NCI-H2196 treated with DMSO at 0.1 percent for 48 hours (cell line): ENCODE data around the gene DUSP6.

Experiments used
- DNase-seq: peaks from one replicate; lab custom pipeline; 2025; ENCODE audit not compliant: unreplicated experiment; lab: John Stamatoyannopoulos, UW

DUSP6 gene

DNA sequence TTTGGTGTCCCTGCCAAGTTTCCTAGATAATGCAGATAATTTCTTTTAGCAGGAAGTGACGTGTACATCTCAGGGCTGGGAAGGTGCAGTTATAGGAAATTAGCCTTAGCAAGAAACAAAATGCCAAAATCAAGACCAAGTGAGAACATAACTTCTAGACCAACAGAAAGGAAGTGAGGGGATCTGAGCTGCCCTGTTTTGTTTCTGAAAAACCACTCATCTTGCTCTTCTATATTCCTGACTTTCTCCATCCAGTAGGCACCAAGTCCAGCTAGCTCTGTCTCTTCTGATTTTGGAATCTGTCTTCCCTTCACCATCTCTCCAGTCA lies 23.9 kb upstream of the DUSP6 start:
- no peak for DNase-seq

DNA sequence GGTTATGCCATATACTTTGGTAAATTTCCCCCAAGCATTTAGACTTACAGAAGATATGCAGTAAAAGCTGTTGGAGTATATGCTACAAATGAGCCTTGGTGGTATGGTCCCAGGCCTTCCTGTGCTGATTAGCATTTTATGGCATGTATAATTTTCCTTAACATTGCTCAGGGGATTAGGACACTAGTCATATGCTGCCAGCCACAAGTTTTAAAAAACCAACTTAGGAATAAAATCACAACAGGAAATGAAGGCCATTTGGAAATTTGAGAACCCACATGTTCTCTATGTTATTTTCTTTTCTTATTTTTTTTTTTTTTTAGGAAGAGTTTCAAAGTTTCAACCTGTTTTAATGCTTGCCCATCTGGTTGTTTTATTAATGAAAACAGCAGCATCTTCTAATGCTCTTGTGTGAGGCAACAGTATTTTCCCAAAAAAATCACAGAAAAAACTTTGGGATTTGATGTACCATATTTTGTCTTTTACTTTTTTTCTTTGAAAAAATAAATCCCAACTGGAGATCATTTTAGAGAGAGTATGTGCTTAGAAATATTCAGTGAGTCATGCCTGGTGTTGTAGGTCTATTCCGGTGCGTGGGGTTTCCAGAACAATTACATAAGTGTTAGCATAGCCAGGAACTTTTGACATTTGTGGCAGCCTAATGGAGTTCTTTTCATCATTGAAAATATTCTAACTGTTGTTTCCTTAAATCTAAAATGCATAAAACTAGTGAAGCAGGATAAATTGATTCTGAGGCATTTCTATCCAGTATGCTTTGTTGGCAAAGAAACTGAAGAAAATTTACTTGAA lies 21.7 kb upstream of the DUSP6 start:
- DNase-seq, result no peak

DNA sequence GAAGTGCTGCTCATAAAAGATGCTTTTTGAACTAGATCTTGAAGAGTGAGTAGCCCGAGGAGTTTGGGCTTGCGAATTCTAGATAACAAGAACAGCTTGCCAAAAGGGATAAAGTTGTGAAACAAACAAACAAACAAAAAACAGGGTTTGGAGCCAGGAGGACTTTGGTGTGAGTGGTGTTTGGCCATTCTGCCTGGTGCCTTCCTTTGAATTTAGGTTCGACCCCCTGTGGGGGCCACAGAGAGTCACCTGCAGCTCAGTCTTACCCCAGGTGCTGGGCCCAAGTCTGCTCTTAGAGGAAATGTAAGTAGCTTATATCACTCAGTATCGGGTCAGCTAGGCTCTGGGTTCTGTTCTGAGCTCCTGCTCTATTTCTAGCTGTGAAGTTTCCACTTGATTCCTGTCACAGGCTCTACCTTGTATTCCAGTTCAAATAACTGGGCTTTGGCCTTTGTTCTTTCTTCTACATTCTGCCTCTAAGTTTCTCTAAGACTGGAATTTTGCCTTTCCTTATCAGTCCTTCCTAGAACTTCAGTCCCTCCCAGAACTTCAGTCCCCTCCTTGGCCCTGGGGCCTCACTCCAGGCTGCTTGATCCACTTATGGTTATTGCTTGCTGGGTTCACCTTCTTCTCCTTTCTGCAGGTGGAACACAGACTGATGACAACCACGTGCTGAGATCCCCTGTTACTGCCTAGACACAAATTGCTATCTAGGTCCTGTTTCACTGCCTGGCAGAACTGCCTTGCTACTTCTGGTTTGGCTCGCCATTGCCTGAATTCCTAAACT lies 20.5 kb upstream of the DUSP6 start:
- DNase-seq, result no peak

DNA sequence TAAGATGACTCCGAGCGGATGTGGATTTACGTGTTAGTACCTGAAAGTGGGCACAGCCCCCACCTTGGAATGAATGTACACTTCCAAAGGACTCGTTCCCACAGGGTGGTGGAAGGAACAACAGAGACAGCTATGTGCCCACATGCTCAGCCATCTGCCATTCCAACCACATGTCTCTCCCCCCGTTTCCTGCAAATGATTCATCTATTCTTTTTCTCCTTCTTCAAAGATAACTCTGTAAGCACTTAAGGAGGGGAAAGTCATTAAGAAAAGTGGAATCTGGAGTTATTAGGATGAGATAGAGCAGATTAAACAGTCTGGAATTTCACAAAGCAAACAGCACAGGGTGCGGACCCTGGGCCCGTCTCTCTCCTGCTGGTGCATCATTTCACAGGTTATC lies 18.5 kb upstream of the DUSP6 start:
- DNase-seq, result no peak

DNA sequence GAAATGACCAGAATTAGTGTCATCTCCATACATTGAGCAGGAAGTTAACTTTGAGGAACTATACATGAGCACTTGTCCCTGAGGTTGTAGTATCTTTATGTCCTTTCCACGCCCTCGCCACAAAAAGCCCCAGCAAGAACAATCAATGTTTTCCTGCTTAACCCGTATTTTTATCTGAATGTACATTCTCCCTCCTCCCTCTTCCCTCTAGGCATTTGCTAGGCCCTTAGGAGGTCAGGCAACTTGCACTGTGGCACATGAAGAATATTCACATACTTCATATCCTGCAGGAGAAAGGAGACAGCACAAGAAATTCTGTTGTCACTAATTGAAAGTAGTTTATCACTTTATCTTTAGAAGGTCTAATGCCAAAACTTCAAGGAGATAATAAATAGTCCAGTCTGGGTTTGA lies 18.1 kb upstream of the DUSP6 start:
- DNase-seq, result no peak

DNA sequence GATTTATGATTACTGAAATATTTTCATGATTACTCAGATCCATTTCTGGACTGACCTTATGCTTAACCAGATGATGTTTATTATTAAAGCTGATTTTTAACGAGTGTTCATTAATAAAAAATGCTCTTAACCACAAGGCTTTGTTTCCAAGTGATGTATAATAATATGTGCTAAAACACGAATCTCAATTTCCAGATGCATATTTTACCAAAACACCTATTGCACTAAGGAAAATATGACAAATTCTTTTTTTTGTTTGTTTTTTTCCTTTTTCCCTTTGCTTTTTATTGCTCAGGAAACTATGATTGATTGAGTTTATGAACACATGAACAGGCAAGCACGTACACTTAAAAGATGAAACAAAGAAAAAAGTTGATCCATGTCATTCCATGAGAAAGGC lies 16.9 kb upstream of the DUSP6 start:
- DNase-seq, result no peak

DNA sequence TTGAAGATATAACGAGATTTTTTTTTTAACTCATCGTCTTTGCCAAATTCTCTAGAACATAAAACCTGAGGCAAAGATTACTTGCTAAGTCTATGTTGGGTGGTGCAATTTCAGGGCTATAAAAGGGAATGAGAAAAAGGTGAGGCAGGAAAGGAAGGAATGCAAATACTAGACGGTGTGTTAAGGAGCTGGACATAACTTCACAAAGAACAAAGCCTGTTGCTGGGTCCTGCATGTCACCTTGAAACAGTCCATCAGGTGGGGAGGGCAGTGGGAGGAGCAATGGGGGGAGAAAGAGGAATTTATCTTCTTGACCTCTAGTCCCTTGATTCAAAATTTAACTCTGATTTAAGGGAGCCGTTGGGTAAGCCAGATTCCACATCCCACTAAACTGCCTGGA lies 16.1 kb upstream of the DUSP6 start:
- DNase-seq, result no peak

DNA sequence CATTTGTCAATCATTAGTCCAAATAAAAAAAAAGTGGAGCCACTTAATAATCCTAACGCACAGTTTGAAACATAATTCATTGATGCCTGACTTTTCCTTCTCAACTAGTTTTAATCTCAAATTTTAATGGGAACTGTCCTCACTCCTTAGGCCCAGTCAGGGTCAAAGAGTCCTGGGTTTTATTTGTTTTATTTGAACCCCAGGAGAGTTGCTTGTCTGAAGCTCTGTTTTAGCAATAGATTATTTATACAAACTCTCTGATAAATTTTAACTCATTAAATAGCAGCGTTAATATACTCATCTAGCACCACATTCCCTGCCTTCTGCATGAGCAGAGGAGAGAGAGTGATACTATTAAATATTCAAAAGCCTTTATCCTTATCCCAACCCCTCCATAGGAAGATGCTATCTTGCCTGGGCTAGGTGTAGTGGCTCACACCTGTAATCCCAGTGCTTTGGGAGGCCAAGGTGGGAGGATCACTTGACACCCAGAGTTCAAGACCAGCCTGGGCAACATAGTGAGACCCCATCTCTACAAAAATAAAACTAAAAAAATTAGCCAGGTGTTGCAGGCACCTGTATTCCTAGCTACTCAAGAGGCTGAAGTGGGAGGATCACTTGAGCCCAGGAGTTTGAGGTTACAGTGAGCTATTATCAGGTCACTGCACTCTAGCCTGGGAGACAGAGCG lies 14.5 kb upstream of the DUSP6 start:
- DNase-seq, result no peak

DNA sequence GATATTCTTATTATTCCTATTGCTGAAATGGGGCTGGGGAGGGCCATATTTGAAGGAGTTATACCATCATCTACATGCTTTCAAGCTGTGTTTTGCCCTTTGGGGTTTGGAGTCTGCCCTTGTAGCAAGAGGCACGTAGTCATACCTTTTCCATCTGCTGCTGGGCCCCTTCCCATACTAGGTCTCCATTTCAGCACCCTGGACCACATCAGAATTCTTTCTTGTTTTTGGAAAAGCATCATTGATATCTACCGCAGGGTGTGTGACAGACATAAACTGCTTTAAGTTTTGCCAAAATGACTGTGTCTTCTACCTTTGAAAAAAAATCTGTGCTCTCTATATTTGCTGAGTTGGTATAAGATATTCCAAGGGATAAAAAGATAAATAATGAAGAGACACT lies 12.3 kb upstream of the DUSP6 start:
- DNase-seq, result no peak

DNA sequence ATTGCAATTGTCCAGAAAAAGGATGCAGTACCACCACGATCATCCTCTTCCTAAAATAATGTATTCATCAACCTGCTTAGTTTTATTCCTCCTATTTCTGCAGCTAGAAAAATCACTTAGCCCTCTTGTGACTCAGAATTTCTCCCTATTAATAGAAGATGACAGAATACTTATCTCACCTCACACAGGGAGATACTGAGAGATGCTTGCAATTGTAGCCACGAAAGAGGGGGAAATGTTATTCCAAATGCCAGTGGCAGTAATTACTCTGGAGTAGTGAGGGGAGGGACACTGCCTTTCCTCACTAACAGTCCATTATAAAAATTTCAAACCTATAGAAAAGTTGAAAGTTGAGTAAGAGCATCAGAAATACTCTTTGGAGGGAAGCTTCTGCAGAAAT lies 11.8 kb upstream of the DUSP6 start:
- DNase-seq, result no peak

DNA sequence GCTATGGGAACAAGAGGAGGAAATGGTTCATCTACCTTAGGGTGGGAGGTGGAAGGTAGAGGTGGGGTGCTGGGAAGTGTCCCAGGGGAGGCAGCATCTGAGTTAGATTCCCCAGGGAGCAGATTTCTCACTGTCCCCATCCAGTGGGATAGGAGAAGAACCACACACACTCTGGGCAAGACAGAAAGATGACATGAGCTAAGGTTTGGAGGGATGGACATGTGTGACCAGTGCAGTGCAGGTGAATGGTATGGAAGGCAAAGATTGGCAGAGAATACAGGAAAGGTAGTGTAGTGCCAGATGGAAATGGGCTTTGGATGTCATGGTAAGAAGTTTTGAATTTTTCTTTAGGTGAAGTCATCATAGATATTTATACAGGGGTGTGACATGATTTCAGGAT lies 11.3 kb upstream of the DUSP6 start:
- no peak for DNase-seq

DNA sequence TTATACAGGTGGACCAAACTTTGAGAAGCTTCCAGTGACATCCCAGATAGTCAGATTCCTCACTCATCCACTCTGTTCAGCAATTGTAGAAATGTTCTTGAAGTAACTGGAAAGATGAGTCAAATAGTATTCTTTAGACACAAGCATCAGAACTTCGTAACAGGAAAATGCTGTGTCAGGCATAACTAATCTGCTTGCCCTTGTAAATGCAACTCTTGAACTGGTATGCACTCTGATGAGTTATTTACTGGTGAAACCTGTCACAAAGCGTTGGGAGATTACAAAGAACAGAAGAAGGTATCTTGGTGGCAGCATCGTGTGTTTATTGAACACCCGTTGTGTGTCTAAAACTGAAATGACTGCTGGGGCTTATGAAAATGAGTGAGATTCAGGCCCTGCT lies 10.8 kb upstream of the DUSP6 start:
- no peak for DNase-seq

DNA sequence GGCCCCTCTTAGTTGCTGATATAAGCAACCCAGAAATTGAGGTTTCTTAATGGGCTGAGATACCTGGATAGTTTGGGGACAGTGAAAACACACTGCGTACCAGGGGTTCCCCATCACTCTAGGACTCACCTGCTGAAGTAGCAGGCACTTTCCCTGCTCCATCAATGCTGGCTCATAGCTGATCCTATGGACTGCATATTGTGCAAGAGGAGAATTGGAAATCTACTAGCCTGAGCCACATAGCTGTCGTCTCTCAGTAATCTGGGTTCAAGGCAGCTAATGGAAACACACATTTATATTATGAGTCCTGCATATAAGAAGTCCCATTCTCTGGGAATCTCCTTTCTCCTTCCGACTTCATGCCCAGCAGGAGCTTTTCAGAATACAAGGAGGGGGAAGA lies 7.3 kb upstream of the DUSP6 start:
- no peak for DNase-seq

DNA sequence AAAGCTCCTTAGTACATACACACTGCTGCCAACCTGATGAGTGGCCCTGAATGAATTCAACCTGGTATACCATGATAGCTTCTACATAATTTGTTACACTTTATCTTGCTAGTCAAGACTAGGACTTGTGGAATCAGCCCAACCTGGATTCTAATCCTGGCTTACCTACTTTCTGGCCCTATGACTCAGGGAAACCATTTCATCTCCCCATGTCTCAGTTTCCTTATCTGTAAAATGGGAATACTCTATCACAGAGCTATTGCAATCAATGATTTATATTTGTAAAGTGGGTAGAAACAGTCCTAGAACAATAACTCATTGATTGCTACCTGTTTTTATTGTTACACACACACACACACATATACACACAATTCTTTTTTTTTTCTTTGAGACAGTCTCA lies 6.5 kb upstream of the DUSP6 start:
- DNase-seq, result no peak

DNA sequence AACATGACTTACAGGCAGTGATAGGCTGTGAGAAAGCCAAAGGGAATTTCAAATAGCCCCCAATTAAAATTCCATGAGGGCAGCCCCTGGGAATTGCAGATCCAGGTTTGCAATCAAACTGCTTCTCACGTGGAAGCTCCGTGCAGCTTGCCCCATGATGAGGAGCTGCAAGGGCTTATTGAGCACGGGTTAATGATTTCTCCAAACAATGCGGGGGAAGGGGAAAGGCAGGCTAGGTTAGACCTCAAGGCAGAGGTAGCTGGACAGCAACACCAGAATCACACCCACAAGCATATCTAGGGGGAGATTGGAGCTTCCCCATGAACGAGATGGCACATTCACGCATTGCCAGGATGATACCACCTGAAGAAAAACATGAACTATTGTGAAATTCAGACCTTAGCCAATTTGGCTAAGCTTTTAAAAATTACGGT lies 5.0 kb upstream of the DUSP6 start:
- no peak for DNase-seq

DNA sequence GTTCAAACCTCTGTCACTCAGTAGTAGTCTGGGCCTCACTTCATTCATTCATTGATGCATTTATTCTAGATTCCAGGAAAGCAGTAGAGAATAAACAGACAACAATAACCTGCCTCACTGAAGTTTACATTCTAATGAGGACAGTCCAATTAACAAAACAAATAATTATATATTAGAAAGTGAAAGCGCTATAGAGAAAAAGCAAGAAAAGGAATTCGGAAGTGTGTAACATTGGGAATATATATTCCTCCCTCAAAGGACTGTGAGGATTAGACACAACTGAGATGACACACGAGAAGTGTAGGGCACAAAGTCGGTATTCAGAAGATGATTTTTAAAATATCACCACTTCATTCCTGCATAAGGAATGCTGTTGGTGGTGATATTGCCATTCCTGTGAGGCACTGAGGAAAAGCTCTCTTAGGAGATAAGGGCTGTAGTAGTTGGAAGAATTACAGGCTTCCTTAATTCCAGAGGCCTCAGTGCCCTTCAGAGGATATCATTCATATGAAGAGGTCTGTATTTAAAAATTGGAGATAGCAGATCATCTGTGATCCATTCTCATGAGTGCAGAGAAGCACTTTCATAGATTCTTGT lies 3.9 kb upstream of the DUSP6 start:
- no peak for DNase-seq

DNA sequence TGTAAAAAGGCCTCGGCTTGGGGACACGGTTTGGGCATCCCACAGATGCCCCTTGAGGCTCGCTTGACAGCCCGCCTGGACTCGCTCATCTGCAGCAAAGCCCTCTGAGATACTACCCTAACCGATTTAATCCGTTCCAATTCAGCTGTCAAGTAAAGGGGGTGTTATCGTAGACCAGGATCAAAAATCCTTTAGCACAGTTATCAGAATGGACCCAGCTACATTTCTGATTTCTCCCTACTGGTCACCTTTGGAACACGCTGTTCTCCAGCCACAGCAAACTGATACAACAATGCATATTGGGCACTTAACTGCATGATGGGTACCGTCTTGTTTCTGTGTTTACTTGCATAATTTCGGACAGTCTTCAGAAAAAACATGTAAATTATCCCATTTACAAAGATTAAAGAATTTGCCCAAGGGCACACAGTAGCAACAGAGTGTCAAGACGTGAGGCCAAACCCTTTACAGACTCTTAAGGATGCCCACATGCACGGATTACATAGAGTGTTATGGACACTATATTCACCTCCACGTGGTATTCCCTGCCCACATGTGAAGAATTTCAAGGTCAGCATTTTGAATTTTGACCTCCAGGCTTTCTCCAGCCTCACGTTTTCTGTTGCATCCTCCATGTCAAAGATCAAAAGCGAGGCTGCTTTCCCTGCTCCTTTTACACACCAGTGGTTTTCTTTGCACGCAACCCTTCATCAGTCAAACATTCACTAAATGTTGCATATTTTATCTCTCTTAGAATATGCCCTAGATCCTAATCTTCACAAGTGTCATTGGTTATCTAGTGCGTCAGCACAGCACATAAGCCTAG lies 3.2 kb upstream of the DUSP6 start:
- DNase-seq, result no peak

DNA sequence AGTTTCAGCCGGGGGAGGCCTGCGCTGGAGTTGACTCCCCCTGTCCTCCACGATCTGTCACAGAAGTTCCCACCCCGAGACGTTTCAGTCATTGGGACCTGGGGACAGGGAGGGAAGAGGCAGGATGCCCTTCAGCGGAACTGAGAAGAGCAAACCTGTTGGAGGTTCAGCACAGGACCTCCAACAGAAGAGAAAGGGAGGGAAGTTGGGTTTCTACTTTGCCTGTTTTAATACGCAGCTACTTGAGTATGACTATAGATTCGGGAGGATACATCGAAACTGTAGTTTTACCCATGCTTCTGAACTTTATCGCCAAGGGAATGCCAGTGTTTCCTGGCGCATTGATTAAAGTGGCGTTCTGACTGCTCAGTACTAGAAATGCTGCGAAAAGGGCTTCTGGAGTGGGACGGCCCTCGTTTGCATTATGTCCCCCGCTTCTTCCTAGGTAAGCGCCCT lies 2.3 kb upstream of the DUSP6 start:
- DNase-seq, result no peak

DNA sequence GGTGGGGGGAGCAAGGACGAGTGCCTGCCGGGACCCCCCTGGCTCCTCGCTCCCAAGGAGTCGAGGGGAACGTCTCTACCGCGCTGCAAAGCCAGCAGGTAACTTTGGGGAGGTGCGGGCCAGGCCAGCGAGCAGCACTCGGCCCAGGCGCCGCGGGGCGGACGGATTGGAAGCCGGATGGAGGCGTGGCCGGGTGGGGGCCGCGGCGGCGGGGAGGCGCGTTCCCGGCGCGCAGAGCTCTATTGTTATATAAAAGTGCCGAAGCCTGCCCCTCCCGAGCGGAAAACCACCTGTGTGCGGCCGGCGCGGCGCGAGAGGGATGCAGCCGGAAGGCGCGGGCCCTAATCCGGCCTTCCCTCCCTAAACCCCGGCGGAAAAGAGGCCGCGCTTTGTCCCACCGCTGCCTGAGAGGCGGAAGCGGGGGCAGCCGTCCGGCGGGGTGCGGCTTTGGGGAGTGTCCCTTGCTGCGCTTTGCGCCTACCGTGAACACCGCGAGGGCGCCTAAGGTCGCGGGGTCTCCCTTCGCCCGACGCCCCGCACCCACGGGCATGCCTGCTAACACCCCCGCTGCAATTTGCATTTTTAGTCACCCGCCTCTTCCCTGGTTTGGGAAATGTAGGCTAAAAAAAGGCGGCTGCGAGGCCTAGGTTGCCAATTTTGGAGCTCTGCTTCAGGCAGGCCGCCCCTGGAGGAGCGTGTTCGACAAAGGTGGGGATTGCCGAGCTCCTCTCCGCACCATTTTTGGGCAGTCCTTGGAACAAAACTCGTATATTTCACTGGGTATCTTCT lies 1.7 kb upstream of the DUSP6 start:
- peak; percentile 79 for DNase-seq
